ENCODE results near the gene CCDC88B. TPM values are rescaled to one million over a fixed set of nuclear protein-coding genes. Genes with fewer than 3 reads are reported as not detected.

Gene CCDC88B
- total RNA-seq, 1 experiment from 2014 or later: 14.7 TPM

DNA sequence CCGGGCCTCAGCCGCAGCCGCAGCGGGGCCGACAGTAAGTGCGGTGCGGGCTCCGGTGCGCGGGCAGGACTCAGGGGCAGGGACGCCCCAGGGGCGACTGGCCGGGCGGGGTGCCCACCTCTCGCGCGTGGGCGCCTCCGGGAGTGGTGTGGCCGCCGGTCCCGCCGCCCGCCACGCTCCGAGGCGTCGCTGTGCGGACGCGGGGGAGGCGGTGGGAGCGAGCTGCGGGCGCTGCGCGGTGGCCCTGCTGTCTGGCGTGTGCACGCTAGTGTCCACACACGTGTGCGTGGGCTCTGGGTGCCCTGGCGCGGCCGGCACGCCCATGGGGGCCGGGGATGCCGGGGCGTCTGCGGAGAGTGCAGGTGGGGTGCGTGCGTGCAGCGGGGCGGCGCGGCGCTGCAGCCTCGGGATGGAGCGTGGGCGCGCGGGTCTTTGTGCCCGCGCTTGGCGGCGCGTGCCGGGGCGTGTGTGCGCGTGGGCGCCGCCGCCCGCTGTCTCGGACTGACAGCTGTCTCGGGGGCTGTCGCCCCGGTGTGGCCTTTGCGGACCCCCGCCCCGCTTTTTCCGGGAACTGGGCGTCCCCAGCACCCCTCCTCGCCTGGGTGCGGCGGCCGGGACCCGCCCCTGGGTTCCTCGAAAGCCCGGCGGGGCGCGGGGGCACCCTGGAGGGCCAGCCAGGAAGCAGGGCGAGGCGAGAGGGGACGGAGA is 48.1 kb upstream of the CCDC88B start:
- H3K79me2 ChIP-seq (ENCODE audit: insufficient read depth, low read length): no peaks in the 10 kb centered on the region
- H3K36me3 ChIP-seq (ENCODE audit: control insufficient read depth in 1 of 2, insufficient read depth in 2 of 2, low read length in 2 of 2): no peaks in the 10 kb centered on the region
- ChIA-PET POLR2A (no interaction called here), CTCF (no interaction called here), RAD21 (ENCODE audit: low non-redundant PET in 1 of 2, low total read pairs in 2 of 2, uncharacterized antibody in 2 of 2, unreplicated experiment in 2 of 2) (no interaction called here)
- H3K9ac ChIP-seq (ENCODE audit: low read length): no peak overlapping the region
- H3K9me2 ChIP-seq (ENCODE audit: insufficient read depth): no peaks in the 10 kb centered on the region
- H3K4me2 ChIP-seq (ENCODE audit: low read length): no peak overlapping the region
- peaks cover 0 to 8% of the 10 kb centered on the region in 2 experiments; a peak in 2 of 4 replicates for H3K4me1 ChIP-seq (ENCODE audit: control insufficient read depth in 1 of 2, insufficient read depth in 2 of 2, low read length in 2 of 2)
- DNase-seq (ENCODE audit: low read depth, low spot score) (no peak), ATAC-seq (no peak)
- no TSS peak for BruUV-seq (replicated peaks)
- no peak for TF ChIP-seq EZH2phosphoT487 (IDR thresholded peaks at IDR 0.05; ENCODE audit: borderline replicate concordance)
- TF ChIP-seq SIN3A (IDR thresholded peaks at IDR 0.05; ENCODE audit: low read depth): no peak
- no peak for TF ChIP-seq CEBPB (IDR thresholded peaks at IDR 0.05; ENCODE audit: low read depth)
- no peaks in the 10 kb centered on the region for H4K20me1 ChIP-seq (ENCODE audit: insufficient read depth)
- H3K27me3 ChIP-seq (ENCODE audit: insufficient read depth, low read length): no peaks in the 10 kb centered on the region
- intact Hi-C loops (cut with micrococcal nuclease): no loop called here
- H2AFZ ChIP-seq (ENCODE audit: low read depth, low read length, poor library complexity, severe bottlenecking): no peak overlapping the region
- no peak overlapping the region for H3K4me3 ChIP-seq (replicated peaks in 1 of 2; ENCODE audit: low read depth in 1 of 2, low read length in 2 of 2)
- H3K27ac ChIP-seq (ENCODE audit: low read depth, low read length): no peak overlapping the region
- no peaks in the 10 kb centered on the region for H3K9me3 ChIP-seq (ENCODE audit: control insufficient read depth in 1 of 2, insufficient read depth in 1 of 2, low read depth in 1 of 2, low read length in 2 of 2)

DNA sequence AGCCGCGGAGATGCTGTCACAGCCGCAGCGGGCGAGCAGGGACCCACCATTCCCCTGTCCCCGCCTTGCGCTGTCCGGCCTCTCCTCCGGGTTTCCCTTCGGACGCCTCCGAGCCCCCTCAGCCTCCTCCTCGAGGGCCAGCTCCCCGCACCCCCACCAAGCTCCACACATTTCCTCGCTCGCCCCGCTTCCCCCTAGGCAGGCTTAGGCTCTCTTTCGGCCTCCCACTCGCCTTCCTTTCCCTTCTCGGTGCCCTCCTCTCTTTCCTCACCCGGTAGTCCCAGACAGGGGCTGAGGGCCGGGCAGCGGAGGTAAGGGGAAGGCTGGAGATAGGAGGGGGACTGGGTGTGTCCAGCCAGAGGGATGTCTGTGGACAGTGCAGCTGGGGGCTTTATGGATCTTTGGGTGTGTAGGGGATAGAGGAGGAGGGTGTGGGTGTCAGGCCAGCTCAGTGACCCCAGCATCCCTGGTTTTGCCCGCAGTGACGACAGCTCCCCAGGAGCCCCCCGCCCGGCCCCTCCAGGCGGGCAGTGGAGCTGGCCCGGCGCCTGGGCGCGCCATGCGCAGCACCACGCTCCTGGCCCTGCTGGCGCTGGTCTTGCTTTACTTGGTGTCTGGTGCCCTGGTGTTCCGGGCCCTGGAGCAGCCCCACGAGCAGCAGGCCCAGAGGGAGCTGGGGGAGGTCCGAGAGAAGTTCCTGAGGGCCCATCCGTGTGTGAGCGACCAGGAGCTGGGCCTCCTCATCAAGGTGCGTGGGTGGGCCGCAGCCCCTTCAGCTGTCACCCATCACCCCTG is 47.3 kb upstream of the CCDC88B start:
- no TSS peak for BruUV-seq (replicated peaks)
- intact Hi-C loops (cut with micrococcal nuclease): no loop called here
- no peak overlapping the region for H3K4me2 ChIP-seq (ENCODE audit: low read length)
- ChIA-PET POLR2A (no interaction called here), CTCF (interaction anchor here (1.7 kb wide), 1 partner anchor 12 kb away, joined by 4 read pairs; the partner anchor contains the start of gene ESRRA), RAD21 (ENCODE audit: low non-redundant PET in 1 of 2, low total read pairs in 2 of 2, uncharacterized antibody in 2 of 2, unreplicated experiment in 2 of 2) (no interaction called here)
- H3K27me3 ChIP-seq (ENCODE audit: insufficient read depth, low read length): no peaks in the 10 kb centered on the region
- no peaks in the 10 kb centered on the region for H3K36me3 ChIP-seq (ENCODE audit: control insufficient read depth in 1 of 2, insufficient read depth in 2 of 2, low read length in 2 of 2)
- no peaks in the 10 kb centered on the region for H3K79me2 ChIP-seq (ENCODE audit: insufficient read depth, low read length)
- no peak overlapping the region for H3K9ac ChIP-seq (ENCODE audit: low read length)
- H3K9me3 ChIP-seq (ENCODE audit: control insufficient read depth in 1 of 2, insufficient read depth in 1 of 2, low read depth in 1 of 2, low read length in 2 of 2): no peaks in the 10 kb centered on the region
- DNase-seq (ENCODE audit: low read depth, low spot score): no peak
- H4K20me1 ChIP-seq (ENCODE audit: insufficient read depth): no peaks in the 10 kb centered on the region
- H3K9me2 ChIP-seq (ENCODE audit: insufficient read depth): no peaks in the 10 kb centered on the region
- peaks cover 0 to 8% of the 10 kb centered on the region in 2 experiments; a peak in 2 of 4 replicates for H3K4me1 ChIP-seq (ENCODE audit: control insufficient read depth in 1 of 2, insufficient read depth in 2 of 2, low read length in 2 of 2)
- no peak overlapping the region for H3K4me3 ChIP-seq (replicated peaks in 1 of 2; ENCODE audit: low read depth in 1 of 2, low read length in 2 of 2)
- H3K27ac ChIP-seq (ENCODE audit: low read depth, low read length): no peak overlapping the region
- H2AFZ ChIP-seq (ENCODE audit: low read depth, low read length, poor library complexity, severe bottlenecking): no peak overlapping the region
- TF ChIP-seq RAD21 (IDR thresholded peaks at IDR 0.05; ENCODE audit: low read depth): no peak
- no peak for ATAC-seq

Data from HCT116 (cell line).